Kasumi-1 (cell line): ENCODE measurements around the gene LMF2.
A peak's percentile ranks its signal among the peaks of the same experiment; 100 is the strongest.

Experiments used
- DNase-seq, 2 experiments: peaks; one replicate each; lab custom pipeline; 2025; lab: John Stamatoyannopoulos, UW

Gene LMF2

GRCh38 chr22:50504369-50505211, 2.9 kb downstream of the LMF2 start:
- DNase-seq = no peak

DNA sequence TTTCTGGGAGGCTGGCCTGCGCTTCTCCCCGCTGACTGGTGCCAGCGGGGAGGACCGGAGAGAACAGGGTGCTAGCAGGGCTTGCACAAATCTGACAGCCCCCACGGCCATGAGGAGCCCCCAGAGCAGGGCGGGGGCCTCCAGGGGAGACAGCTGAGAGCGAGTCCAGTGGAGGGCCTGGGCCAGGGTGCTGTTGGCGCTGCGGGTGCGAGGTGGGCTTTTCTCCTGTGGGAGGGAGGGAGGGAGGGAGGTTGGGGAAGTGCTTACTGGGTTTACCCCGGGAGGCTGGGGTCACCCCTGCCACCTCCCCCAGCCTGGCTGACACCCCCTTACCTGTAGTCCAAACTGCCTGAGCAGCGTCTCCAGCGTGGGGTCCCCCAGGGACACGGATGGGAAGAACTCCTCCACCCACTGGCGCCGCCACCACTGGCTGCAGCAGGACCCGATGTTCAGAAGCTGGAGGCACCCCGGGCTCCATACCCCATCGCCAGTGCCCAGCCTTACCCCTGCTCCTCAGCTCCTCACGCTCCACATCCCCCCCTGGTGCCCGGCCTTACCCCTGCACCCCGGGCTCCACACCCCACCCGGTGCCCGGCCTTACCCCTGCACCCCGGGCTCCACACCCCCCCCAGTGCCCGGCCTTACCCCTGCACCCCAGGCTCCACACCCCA, 3.9 kb downstream of the LMF2 start:
- no peak for DNase-seq

DNA sequence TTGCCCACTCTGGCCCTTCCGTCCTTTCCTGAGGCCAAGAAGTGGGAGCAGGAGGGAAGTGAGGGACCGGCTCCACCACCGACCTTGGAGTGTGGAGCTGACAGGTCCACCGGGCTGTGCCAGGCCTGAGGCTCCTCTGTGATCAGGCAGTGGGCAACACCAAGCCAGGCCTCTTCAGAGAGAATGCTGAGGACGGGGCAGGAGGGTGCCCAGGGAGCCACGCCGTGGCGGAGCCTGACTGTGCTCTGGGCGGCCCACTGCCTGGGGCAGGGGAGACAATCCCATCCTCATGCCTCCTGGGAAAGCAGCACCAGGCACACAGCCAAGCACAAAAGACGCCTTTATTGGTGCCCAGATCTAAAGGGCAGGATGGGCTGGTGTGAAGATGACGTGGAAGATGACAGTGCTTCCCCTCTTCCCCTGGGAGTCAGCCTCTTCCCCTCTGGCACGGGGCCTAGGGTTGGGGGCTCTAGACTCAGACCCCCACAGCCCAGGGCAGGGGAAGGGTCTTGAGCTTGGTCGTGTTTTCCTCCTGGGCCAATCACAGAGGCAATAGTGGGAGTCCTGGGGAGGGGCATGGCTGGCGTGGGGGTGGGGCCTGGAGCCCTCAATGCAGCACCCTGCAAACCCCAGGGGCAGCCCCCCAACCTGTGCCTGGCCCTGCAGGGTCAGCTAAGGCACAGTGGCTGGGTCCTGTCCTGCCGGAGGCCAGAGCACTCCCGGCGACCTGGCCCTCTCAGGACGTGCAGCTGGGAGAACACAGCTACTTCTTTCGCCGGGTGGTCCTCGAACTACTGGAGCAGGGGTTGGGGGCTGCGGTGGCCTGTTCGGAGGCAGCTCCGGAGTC, 4.7 kb downstream of the LMF2 start:
- DNase-seq = no peak

DNA sequence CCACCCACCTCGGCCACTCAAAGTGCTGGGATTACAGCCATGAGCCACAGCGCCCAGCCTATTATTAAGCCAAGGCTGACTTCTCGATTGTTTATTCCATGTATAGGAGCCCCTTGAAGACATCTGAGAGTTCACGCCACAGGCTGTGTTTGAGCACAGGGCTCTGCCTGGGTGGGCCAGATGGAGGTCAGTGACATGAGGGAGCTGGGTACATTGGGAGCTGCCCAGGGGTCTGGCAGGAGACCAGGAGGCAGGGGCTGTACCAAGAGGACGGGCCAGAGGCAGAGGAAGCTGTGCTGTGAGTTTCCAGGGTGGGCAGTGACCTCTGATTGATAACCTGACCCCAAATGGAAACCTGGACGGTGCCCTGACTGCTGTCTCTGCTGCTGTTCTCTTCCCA, 5.4 kb downstream of the LMF2 start:
- DNase-seq = no peak

GRCh38 chr22:50500452-50500851, 7.0 kb downstream of the LMF2 start:
- DNase-seq = no peak

GRCh38 chr22:50498322-50498890, 9.1 kb downstream of the LMF2 start:
- DNase-seq = peak; percentile 48 to 79

- DNase-seq = no peak
Observed at GRCh38 chr22:50497093-50497492, 10.4 kb downstream of the LMF2 start.

- peak; percentile 44 to 47 for DNase-seq
Observed at GRCh38 chr22:50490531-50491308, 16.8 kb downstream of the LMF2 start.

GRCh38 chr22:50489363-50490243, 17.9 kb downstream of the LMF2 start:
- DNase-seq = no peak

DNA sequence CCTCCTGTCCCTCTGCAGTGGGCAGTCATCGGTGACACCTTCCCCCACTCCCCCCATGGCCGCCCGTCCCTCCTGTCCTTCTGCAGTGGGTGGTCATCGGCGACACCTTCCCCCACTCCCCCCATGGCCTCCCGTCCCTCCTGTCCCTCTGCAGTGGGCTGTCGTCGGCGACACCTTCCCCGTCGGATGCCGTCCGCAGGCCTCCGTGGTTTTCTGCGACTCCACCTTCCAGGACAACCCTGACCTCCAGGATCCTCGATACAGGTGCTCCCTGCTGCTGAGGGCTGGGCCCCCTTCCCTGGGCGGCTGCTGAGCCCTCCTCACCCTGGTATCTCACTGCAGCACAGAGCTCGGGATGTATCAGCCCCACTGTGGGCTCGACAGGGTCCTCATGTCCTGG, 18.6 kb downstream of the LMF2 start:
- no peak for DNase-seq

DNA sequence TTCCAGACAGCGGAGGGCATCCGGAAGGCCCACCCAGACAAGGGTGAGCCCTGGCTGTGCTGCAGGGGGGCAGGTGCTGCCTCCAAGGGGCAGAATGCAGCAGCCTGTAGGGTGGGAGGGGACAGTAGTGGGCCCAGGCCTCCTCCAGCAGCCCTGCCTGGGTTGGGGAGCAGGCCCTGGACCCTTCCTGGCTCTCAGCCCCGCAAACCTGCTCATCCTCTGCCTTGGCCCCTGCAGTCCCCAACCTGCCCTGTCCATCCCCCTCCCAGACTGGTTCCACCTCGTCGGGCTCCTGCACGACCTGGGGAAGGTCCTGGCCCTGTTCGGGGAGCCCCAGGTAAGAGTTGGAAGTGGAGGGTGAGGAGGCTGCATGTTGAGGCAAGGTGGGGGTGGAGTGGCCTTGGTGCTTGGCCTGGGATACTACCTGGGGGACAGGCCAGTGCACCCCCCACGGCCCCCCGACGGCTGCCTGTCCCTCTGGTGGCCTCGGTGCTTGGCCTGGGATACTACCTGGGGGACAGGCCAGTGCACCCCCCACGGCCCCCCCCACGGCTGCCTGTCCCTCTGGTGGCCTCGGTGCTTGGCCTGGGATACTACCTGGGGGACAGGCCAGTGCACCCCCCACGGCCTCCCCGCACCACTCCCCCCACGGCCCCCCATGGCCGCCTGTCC, 19.4 kb downstream of the LMF2 start:
- no peak for DNase-seq

DNA sequence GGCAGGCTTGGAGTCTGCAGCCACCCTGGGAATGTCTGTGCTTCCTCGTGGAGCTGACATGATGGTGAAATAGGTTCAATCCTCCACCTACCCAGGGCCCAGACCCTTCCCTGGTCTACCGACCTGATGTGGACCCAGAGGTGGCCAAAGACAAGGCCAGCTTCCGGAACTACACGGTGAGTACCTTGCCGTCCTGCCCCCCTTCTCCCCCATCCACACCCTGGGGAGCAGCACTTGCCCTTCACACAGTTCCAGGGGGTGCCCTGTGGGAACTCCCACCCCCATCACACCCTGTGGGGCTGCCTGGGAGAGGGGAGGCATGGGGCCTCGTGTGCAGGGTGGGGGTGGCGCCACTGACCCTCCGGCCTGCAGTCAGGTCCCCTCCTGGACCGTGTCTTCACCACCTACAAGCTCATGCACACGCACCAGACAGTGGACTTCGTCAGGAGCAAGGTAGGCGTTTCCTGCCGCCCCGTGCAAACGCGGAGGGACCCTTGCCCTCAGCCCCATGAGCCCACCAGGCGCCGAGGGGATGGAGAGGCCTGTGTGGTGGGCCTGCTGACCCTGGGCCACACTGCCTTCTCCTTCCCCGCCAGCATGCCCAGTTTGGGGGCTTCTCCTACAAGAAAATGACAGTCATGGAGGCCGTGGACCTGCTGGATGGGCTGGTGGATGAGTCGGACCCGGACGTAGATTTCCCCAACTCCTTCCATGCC, 20.1 kb downstream of the LMF2 start:
- no peak for DNase-seq

GRCh38 chr22:50486561-50487289, 20.8 kb downstream of the LMF2 start, which contains the start of gene MIOX:
MIOX (plus strand) TSS chr22:50486859; CDS start chr22:50486898, 39 bp downstream.
- no peak for DNase-seq

GRCh38 chr22:50485221-50486131, 22.0 kb downstream of the LMF2 start:
- DNase-seq = no peak

- no peak for DNase-seq
Observed at GRCh38 chr22:50483977-50484853, 23.3 kb downstream of the LMF2 start.

- DNase-seq = no peak
Observed at GRCh38 chr22:50483556-50483955, 23.9 kb downstream of the LMF2 start.
